Neural progenitor cell (in vitro differentiated cells): ENCODE data around the gene ATOX1. TPM values are rescaled to one million over a fixed set of nuclear protein-coding genes. Genes with fewer than 3 reads are reported as not detected.

Experiments
- DNase-seq: peaks from one replicate; pipeline ENCODE4 v3.0.0-alpha.2; 2016; ENCODE audit warnings: low spot score
- H2AFZ ChIP-seq: fragments of 200-600 bp; sonication (generic); replicated peaks from 2 replicates; pipeline ENCODE4 v1.6.1; 2016; ENCODE audit warnings: antibody characterized with exemption
- H3F3A ChIP-seq: fragments of 200-600 bp; sonication (generic); 2 replicates; pipeline ENCODE4 v1.6.1; 2016; ENCODE audit warnings: antibody characterized with exemption, low read depth
- H3K27ac ChIP-seq: fragments of 200-600 bp; sonication (generic); 2 replicates; pipeline ENCODE4 v1.5.1; 2016; ENCODE audit warnings: mild to moderate bottlenecking
- H3K27me3 ChIP-seq: fragments of 200-600 bp; sonication (generic); 2 replicates; pipeline ENCODE4 v1.6.1; 2016; ENCODE audit warnings: mild to moderate bottlenecking, moderate library complexity
- H3K36me3 ChIP-seq: fragments of 200-600 bp; sonication (generic); 2 replicates; pipeline ENCODE4 v1.5.1; 2016
- H3K4me1 ChIP-seq: fragments of 200-600 bp; sonication (generic); 2 replicates; pipeline ENCODE4 v1.6.1; 2016; ENCODE audit warnings: mixed run types
- H3K4me2 ChIP-seq: fragments of 200-600 bp; sonication (generic); 2 replicates; pipeline ENCODE4 v1.6.1; 2016
- H3K4me3 ChIP-seq: fragments of 200-600 bp; sonication (generic); 2 replicates; pipeline ENCODE4 v1.5.1; 2016
- H3K79me2 ChIP-seq: fragments of 200-600 bp; sonication (generic); 2 replicates; pipeline ENCODE4 v1.6.1; 2016; ENCODE audit warnings: low read depth
- H3K9ac ChIP-seq: fragments of 200-600 bp; sonication (generic); 2 replicates; pipeline ENCODE4 v1.6.1; 2016
- H3K9me3 ChIP-seq: fragments of 200-600 bp; sonication (generic); 2 replicates; pipeline ENCODE4 v1.5.1; 2016; ENCODE audit warnings: low read depth
- H4K20me1 ChIP-seq: fragments of 200-600 bp; sonication (generic); 2 replicates; pipeline ENCODE4 v1.6.1; 2016; ENCODE audit warnings: low read depth
- H3K27ac Mint-ChIP-seq: 3 replicates; pipeline ENCODE4 v1.8.0; 2021; ENCODE audit warnings: mixed read lengths
- H3K27me3 Mint-ChIP-seq: 2 replicates; pipeline ENCODE4 v1.8.0; 2022; ENCODE audit warnings: low read depth, mild to moderate bottlenecking, inconsistent platforms, moderate library complexity, mixed read lengths; ENCODE audit not compliant: insufficient read depth
- H3K36me3 Mint-ChIP-seq: 3 replicates; pipeline ENCODE4 v1.8.0; 2021; ENCODE audit warnings: mixed read lengths
- H3K4me1 Mint-ChIP-seq: 3 replicates; pipeline ENCODE4 v1.8.0; 2021; ENCODE audit warnings: mixed read lengths
- H3K4me3 Mint-ChIP-seq: 3 replicates; pipeline ENCODE4 v1.8.0; 2021; ENCODE audit warnings: mild to moderate bottlenecking, moderate library complexity, mixed read lengths
- H3K9me3 Mint-ChIP-seq: 3 replicates; pipeline ENCODE4 v1.8.0; 2020; ENCODE audit warnings: mixed read lengths
- EZH2 ChIP-seq: fragments of 200-600 bp; sonication (generic); IDR thresholded peaks from 2 replicates; pipeline ENCODE4 v1.6.1; 2017; ENCODE audit warnings: antibody characterized with exemption, mild to moderate bottlenecking, moderate library complexity
- EZH2phosphoT487 ChIP-seq: fragments of 200-600 bp; sonication (generic); IDR thresholded peaks from 2 replicates; pipeline ENCODE4 v1.6.1; 2017; ENCODE audit warnings: antibody characterized with exemption
- total RNA-seq: library from RNA; depleted of rRNA; stranded (reverse); fragments of >200 nt; gene quantifications from 2 replicates; pipeline ENCODE4 v1.2.3, GENCODE V29; 2015; ENCODE audit warnings: low replicate concordance
- TF ChIP-seq, protein P1 (sequence below): fragments of 200-600 bp; sonication (generic); IDR thresholded peaks from 2 replicates; pipeline ENCODE4 v1.5.1; 2017; ENCODE audit warnings: antibody characterized with exemption, mild to moderate bottlenecking

ATOX1 gene
- total RNA-seq, 1 donor from 2014 or later = 22.8 TPM

- peaks cover 18% of the 10 kb centered on the region for H3K4me1 Mint-ChIP-seq
- no peak overlapping the region for H3K27ac ChIP-seq
- no peaks in the 10 kb centered on the region for H3K27me3 ChIP-seq
- DNase-seq = no peak
- peaks cover 12% of the 10 kb centered on the region for H3K79me2 ChIP-seq
- TF ChIP-seq EZH2 (no peak), EZH2phosphoT487 (no peak)
- TF ChIP-seq, protein P1, sequence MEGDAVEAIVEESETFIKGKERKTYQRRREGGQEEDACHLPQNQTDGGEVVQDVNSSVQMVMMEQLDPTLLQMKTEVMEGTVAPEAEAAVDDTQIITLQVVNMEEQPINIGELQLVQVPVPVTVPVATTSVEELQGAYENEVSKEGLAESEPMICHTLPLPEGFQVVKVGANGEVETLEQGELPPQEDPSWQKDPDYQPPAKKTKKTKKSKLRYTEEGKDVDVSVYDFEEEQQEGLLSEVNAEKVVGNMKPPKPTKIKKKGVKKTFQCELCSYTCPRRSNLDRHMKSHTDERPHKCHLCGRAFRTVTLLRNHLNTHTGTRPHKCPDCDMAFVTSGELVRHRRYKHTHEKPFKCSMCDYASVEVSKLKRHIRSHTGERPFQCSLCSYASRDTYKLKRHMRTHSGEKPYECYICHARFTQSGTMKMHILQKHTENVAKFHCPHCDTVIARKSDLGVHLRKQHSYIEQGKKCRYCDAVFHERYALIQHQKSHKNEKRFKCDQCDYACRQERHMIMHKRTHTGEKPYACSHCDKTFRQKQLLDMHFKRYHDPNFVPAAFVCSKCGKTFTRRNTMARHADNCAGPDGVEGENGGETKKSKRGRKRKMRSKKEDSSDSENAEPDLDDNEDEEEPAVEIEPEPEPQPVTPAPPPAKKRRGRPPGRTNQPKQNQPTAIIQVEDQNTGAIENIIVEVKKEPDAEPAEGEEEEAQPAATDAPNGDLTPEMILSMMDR = no peak
- H3K27ac Mint-ChIP-seq = peak overlapping the region; percentile 6
- no peak overlapping the region for H2AFZ ChIP-seq
- no peak overlapping the region for H3K4me3 Mint-ChIP-seq
- no peaks in the 10 kb centered on the region for H4K20me1 ChIP-seq
- peaks cover 9% of the 10 kb centered on the region for H3K27me3 Mint-ChIP-seq
- no peaks in the 10 kb centered on the region for H3K36me3 ChIP-seq
- H3K36me3 Mint-ChIP-seq = no peaks in the 10 kb centered on the region
- H3K9me3 Mint-ChIP-seq = no peaks in the 10 kb centered on the region
- H3K4me3 ChIP-seq = no peak overlapping the region
- peaks cover 23% of the 10 kb centered on the region for H3F3A ChIP-seq
- no peak overlapping the region for H3K4me2 ChIP-seq
- H3K9ac ChIP-seq = no peak overlapping the region
- H3K4me1 ChIP-seq = peaks cover 14% of the 10 kb centered on the region
- H3K9me3 ChIP-seq = no peaks in the 10 kb centered on the region
Observed at GRCh38 chr5:151766975-151767374, 8.5 kb upstream of the ATOX1 start.

GRCh38 chr5:151764801-151765200 is 6.4 kb upstream of the ATOX1 start:
- Histone ChIP-seq H3K27ac (no peak overlapping the region), H2AFZ (no peak overlapping the region), H3K4me2 (no peak overlapping the region), H3K79me2 (peaks cover 10% of the 10 kb centered on the region), H4K20me1 (no peaks in the 10 kb centered on the region), H3K36me3 (no peaks in the 10 kb centered on the region), H3K4me3 (no peak overlapping the region), H3F3A (peaks cover 11% of the 10 kb centered on the region), H3K9me3 (no peaks in the 10 kb centered on the region), H3K9ac (no peak overlapping the region), H3K27me3 (no peaks in the 10 kb centered on the region), H3K4me1 (peaks cover 12% of the 10 kb centered on the region)
- Mint-ChIP-seq H3K27ac (no peak overlapping the region), H3K36me3 (no peaks in the 10 kb centered on the region), H3K27me3 (peaks cover 12% of the 10 kb centered on the region), H3K9me3 (no peaks in the 10 kb centered on the region), H3K4me3 (no peak overlapping the region), H3K4me1 (peaks cover 18% of the 10 kb centered on the region)
- no peak for DNase-seq
- TF ChIP-seq EZH2phosphoT487 (no peak), EZH2 (no peak)
- TF ChIP-seq, protein P1 = no peak

DNA sequence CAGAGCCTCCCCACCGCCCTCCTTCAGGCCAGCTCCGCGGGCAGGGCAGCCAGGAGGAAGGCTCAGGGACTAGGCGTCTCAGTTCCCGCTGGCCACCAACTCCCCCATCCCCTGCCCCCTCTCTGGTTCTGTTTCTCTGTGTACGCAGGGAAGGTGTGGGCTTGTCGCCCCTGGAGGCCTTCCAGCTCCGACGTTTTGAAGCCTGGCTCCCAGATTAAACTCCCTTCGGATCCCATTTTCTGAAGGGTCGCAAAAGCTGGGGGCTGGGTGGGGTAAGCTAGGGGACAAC is 346 bp downstream of the ATOX1 start:
- Mint-ChIP-seq H3K4me3 (peak overlapping the region; percentile 82), H3K9me3 (no peaks in the 10 kb centered on the region), H3K27me3 (peaks cover 8% of the 10 kb centered on the region), H3K4me1 (peaks cover 33% of the 10 kb centered on the region), H3K27ac (no peak overlapping the region), H3K36me3 (peaks cover 1% of the 10 kb centered on the region)
- Histone ChIP-seq H3F3A (peaks cover 19% of the 10 kb centered on the region), H4K20me1 (no peaks in the 10 kb centered on the region), H3K36me3 (no peaks in the 10 kb centered on the region), H3K9me3 (no peaks in the 10 kb centered on the region), H3K9ac (peak overlapping the region; percentile 54), H3K79me2 (peaks cover 20% of the 10 kb centered on the region), H3K27ac (no peak overlapping the region), H3K4me3 (peak overlapping the region; percentile 80), H3K4me2 (peak overlapping the region; percentile 90), H2AFZ (peak overlapping the region; percentile 83), H3K27me3 (no peaks in the 10 kb centered on the region), H3K4me1 (peaks cover 26% of the 10 kb centered on the region)
- DNase-seq = no peak
- TF ChIP-seq EZH2phosphoT487 (no peak), EZH2 (no peak)
- TF ChIP-seq, protein P1 = no peak
